Measurements from ENCODE around the gene CTTNBP2NL. TPM values are rescaled to one million over a fixed set of nuclear protein-coding genes. Genes with fewer than 3 reads are reported as not detected.
"Not testable (repeated sequence)": the region's sequence is repeated elsewhere in the genome, so short reads cannot be mapped to it uniquely, and the experiment has no call there.

Gene CTTNBP2NL
- total RNA-seq, 6 experiments from 2014 or later, result 3.5 to 8.1 (median 4.8) TPM

DNA sequence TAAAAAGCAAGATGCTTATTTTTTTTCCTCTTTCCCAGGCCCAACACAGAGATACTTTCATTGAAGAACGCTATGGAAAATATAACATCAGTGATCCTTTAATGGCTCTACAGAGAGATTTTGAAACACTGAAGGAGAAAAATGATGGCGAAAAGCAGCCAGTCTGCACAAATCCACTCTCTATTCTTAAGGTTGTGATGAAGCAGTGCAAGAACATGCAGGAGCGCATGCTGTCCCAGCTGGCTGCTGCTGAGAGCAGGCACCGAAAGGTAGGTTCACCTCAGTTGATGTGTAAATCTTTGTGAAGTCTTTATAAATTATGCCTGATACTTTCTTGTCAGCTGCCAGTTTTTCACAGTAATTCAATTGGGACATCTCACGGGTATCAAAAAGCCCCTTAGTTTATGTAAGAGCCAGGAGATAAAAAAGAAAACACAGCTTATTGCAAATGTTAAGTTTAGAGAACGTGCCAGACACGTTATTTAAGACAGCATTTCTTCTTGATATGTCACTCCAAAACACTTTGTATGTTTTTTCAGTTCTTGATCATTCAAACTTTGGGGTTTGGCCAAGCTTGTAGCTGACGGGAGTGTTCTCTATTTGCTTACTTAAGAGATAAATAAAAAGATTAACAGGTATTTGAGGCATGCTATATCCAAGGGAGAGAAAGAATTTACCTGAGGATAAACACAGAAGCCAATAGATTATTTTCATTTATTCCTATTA, 53.1 kb downstream of the CTTNBP2NL start:
- Histone ChIP-seq H3K27me3 (no peaks in the 10 kb centered on the region), H3K4me3 (no peak overlapping the region), H3K9me3 (no peaks in the 10 kb centered on the region), H3K36me3 (peaks cover 0 to 4% (median 0%) of the 10 kb centered on the region in 4 donors), H3K4me1 (no peaks in the 10 kb centered on the region), H3K27ac (no peak overlapping the region)
- 87% methylated on average over 8 of the region's 8 CpGs for WGBS (ENCODE audit: insufficient coverage, low coverage, low lambda C conversion rate, missing lambda C conversion rate)
- intact Hi-C loops (cut with DNase I), result no loop called here
- ATAC-seq, result no peak
- no peak for TF ChIP-seq POLR2A (IDR thresholded peaks at IDR 0.05)
- no peak for TF ChIP-seq CTCF (IDR thresholded peaks at IDR 0.05)
- no peak for DNase-seq

- Histone ChIP-seq H3K27me3 (no peaks in the 10 kb centered on the region), H3K36me3 (peaks cover 0 to 4% (median 1%) of the 10 kb centered on the region in 4 donors), H3K4me1 (no peaks in the 10 kb centered on the region), H3K27ac (no peak overlapping the region), H3K9me3 (no peaks in the 10 kb centered on the region), H3K4me3 (no peak overlapping the region)
- ATAC-seq (no peak), DNase-seq (no peak)
- intact Hi-C loops (cut with DNase I), result no loop called here
- TF ChIP-seq POLR2A (IDR thresholded peaks at IDR 0.05) (no peak), CTCF (IDR thresholded peaks at IDR 0.05) (no peak)
These were observed 53.6 kb downstream of the CTTNBP2NL start for GRCh38 chr1:112449630-112449983.

- Histone ChIP-seq H3K36me3 (peaks cover 0 to 4% (median 2%) of the 10 kb centered on the region in 4 donors), H3K9me3 (no peaks in the 10 kb centered on the region), H3K27me3 (no peaks in the 10 kb centered on the region), H3K4me1 (no peaks in the 10 kb centered on the region), H3K4me3 (no peak overlapping the region), H3K27ac (no peak overlapping the region)
- ATAC-seq (no peak), DNase-seq (no peak)
- TF ChIP-seq CTCF (IDR thresholded peaks at IDR 0.05) (no peak), POLR2A (IDR thresholded peaks at IDR 0.05) (no peak)
- intact Hi-C loops (cut with DNase I), result no loop called here
These were observed 54.8 kb downstream of the CTTNBP2NL start for GRCh38 chr1:112450773-112451172.

- H3K27ac ChIP-seq; ATAC-seq; H3K36me3 ChIP-seq; H3K27me3 ChIP-seq; H3K4me1 ChIP-seq; H3K4me3 ChIP-seq; H3K9me3 ChIP-seq; intact Hi-C loops (cut with DNase I); DNase-seq: not testable (repeated sequence)
- WGBS (ENCODE audit: insufficient coverage, low coverage, low lambda C conversion rate, missing lambda C conversion rate), result 60% methylated on average over 2 of the region's 3 CpGs
These were observed 55.3 kb downstream of the CTTNBP2NL start for GRCh38 chr1:112451301-112451700.

- peaks cover 0 to 12% (median 4%) of the 10 kb centered on the region in 4 donors for H3K36me3 ChIP-seq
- H3K4me3 ChIP-seq, result no peak overlapping the region
- no peak for DNase-seq
- no peaks in the 10 kb centered on the region for H3K27me3 ChIP-seq
- H3K4me1 ChIP-seq, result no peaks in the 10 kb centered on the region
- no peak overlapping the region for H3K27ac ChIP-seq
- ATAC-seq, result no peak
- H3K9me3 ChIP-seq, result no peaks in the 10 kb centered on the region
- TF ChIP-seq CTCF (IDR thresholded peaks at IDR 0.05), result no peak
- TF ChIP-seq POLR2A (IDR thresholded peaks at IDR 0.05), result no peak
- intact Hi-C loops (cut with DNase I), result no loop called here
- 67% methylated on average over 1 of the region's 1 CpG for WGBS (ENCODE audit: insufficient coverage, low coverage, low lambda C conversion rate, missing lambda C conversion rate)
These were observed 57.9 kb downstream of the CTTNBP2NL start for GRCh38 chr1:112453876-112454275.

Data from right lobe of liver (tissue), 6 donors.